Psoas muscle (tissue), 8 donors: ENCODE results near the gene PPDPF. TPM values are rescaled to one million over a fixed set of nuclear protein-coding genes. Genes with fewer than 3 reads are reported as not detected.

ENCODE experiments used
- ATAC-seq, 4 donors: fragments of 200-7000 bp; cut with Tn5 transposase; one replicate each; pipeline ENCODE4 v1.9.1; 2020; ENCODE audit warnings: moderate library complexity in 3 of 4, mild to moderate bottlenecking in 2 of 4
- DNase-seq, 2 donors: peaks; one replicate each; pipeline ENCODE4 v3.0.0-alpha.2; 2020
- H3K27ac ChIP-seq: fragments of 200-600 bp; one replicate; pipeline ENCODE4 v1.8.0; 2022
- H3K27me3 ChIP-seq, 3 donors: fragments of 200-600 bp in 1 of 3; one replicate each; pipeline versions ENCODE4 v1.6.1 to v1.8.0; 2013 to 2022; ENCODE audit warnings: low read length in 2 of 3, mild to moderate bottlenecking in 2 of 3, moderate library complexity in 1 of 3; ENCODE audit not compliant: insufficient read depth in 3 of 3
- H3K36me3 ChIP-seq, 2 donors: fragments of 200-600 bp in 1 of 2; one replicate each; pipeline versions ENCODE4 v1.6.1 to v1.8.0; 2013 to 2022; ENCODE audit warnings: low read depth in 1 of 2, mild to moderate bottlenecking in 1 of 2, moderate library complexity in 1 of 2; ENCODE audit not compliant: insufficient read depth in 1 of 2
- H3K4me1 ChIP-seq: fragments of 200-600 bp; one replicate; pipeline ENCODE4 v1.8.0; 2022
- H3K4me3 ChIP-seq: fragments of 200-600 bp; one replicate; pipeline ENCODE4 v1.8.0; 2022; ENCODE audit warnings: mild to moderate bottlenecking
- H3K9me3 ChIP-seq: fragments of 200-600 bp; one replicate; pipeline ENCODE4 v1.8.0; 2022
- WGBS, 3 donors: extraction: QIAGEN DNeasy Blood & Tissue Kit; methylation state at CpG; one replicate each; pipeline versions ENCODE4 v1.1.6 to v1.1.7; 2013; 5-methylcytosine and 5-hydroxymethylcytosine counted together
- intact Hi-C, 2 donors: fragments of 100-400 bp; cut with DNase I; formaldehyde crosslinking; loops; one replicate each; pipeline versions ENCODE4 v1.11.0 to v1.14.2; 2022
- polyA plus RNA-seq, 3 donors: library from polyadenylated mRNA; stranded (reverse); fragments of 200-250 nt; gene quantifications; one replicate each; pipeline ENCODE4 v1.2.3, GENCODE V29; 2013
- total RNA-seq, 4 donors: library from RNA; stranded (reverse); fragmentation: NEBNext Ultra II Directional in 2 of 4; extraction: Animal tissue kit (Norgen Biotek cat#: 25700) in 2 of 4; gene quantifications; one replicate each; pipeline versions ENCODE4 v1.2.1 to v1.2.4, GENCODE V29; 2021 to 2023
- TF ChIP-seq, protein P1 (sequence below): fragments of 200-600 bp; IDR thresholded peaks from one replicate; pipeline ENCODE4 v1.8.0; 2022; ENCODE audit warnings: antibody characterized with exemption
- donor health status: healthy with polysubstance abuse.
- donor health status: DM: no; HTN: no; CAD: no; lungs with moderate emphysema.
- donor health status: Bipolar disorder and iron deficiency.
- donor health status: healthy.
- donor health status: DM: yes; HTN: yes; CAD: no.
- donor health status: DM: no; HTN: no; CAD: no.
- donor health status: DM: no; HTN: no; CAD: no.
- donor health status: DM: yes; HTN: yes; CAD: no.

The PPDPF gene
- total and polyA plus RNA-seq, 7 donors = 130 to 198 (median 153) TPM

GRCh38 chr20:63504642-63505041 is 15.9 kb upstream of the PPDPF start:
- Histone ChIP-seq H3K36me3 (no peaks in the 10 kb centered on the region), H3K9me3 (peaks cover 12% of the 10 kb centered on the region), H3K4me3 (no peak overlapping the region), H3K4me1 (peaks cover 32% of the 10 kb centered on the region), H3K27me3 (no peaks in the 10 kb centered on the region), H3K27ac (no peak overlapping the region)
- ATAC-seq = no peak
- peak in 1 of 2 donors; percentile 6 for DNase-seq
- TF ChIP-seq, protein P1, sequence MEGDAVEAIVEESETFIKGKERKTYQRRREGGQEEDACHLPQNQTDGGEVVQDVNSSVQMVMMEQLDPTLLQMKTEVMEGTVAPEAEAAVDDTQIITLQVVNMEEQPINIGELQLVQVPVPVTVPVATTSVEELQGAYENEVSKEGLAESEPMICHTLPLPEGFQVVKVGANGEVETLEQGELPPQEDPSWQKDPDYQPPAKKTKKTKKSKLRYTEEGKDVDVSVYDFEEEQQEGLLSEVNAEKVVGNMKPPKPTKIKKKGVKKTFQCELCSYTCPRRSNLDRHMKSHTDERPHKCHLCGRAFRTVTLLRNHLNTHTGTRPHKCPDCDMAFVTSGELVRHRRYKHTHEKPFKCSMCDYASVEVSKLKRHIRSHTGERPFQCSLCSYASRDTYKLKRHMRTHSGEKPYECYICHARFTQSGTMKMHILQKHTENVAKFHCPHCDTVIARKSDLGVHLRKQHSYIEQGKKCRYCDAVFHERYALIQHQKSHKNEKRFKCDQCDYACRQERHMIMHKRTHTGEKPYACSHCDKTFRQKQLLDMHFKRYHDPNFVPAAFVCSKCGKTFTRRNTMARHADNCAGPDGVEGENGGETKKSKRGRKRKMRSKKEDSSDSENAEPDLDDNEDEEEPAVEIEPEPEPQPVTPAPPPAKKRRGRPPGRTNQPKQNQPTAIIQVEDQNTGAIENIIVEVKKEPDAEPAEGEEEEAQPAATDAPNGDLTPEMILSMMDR = no peak
- 81 to 91% (median 88%) methylated on average over 9 of the region's 9 CpGs for WGBS, 3 donors
- intact Hi-C loops = no loop called here

GRCh38 chr20:63505281-63505680 is 15.3 kb upstream of the PPDPF start:
- no peaks in the 10 kb centered on the region for H3K27me3 ChIP-seq
- peaks cover 33% of the 10 kb centered on the region for H3K4me1 ChIP-seq
- intact Hi-C loops = no loop called here
- peaks cover 12% of the 10 kb centered on the region for H3K9me3 ChIP-seq
- 85 to 87% (median 86%) methylated on average over 8 of the region's 8 CpGs for WGBS, 3 donors
- H3K36me3 ChIP-seq = no peaks in the 10 kb centered on the region
- DNase-seq (peak in 1 of 2 donors; percentile 24), ATAC-seq (no peak)
- TF ChIP-seq, protein P1 = no peak
- no peak overlapping the region for H3K27ac ChIP-seq
- no peak overlapping the region for H3K4me3 ChIP-seq

GRCh38 chr20:63505723-63506122 is 14.8 kb upstream of the PPDPF start:
- no peak overlapping the region for H3K4me3 ChIP-seq
- H3K36me3 ChIP-seq = no peaks in the 10 kb centered on the region
- intact Hi-C loops = no loop called here
- peak in 1 of 2 donors; percentile 25 for DNase-seq
- TF ChIP-seq, protein P1 = no peak
- peaks cover 31% of the 10 kb centered on the region for H3K4me1 ChIP-seq
- H3K9me3 ChIP-seq = peaks cover 12% of the 10 kb centered on the region
- H3K27me3 ChIP-seq = no peaks in the 10 kb centered on the region
- H3K27ac ChIP-seq = no peak overlapping the region
- ATAC-seq = no peak
- 79 to 86% (median 85%) methylated on average over 12 of the region's 12 CpGs for WGBS, 3 donors

- TF ChIP-seq, protein P1 = no peak
- no peak overlapping the region for H3K4me3 ChIP-seq
- no peaks in the 10 kb centered on the region for H3K36me3 ChIP-seq
- intact Hi-C loops = no loop called here
- H3K4me1 ChIP-seq = peaks cover 19% of the 10 kb centered on the region
- no peaks in the 10 kb centered on the region for H3K27me3 ChIP-seq
- no peak overlapping the region for H3K27ac ChIP-seq
- WGBS, 3 donors = 90 to 94% (median 93%) methylated on average over 30 of the region's 30 CpGs
- ATAC-seq (no peak), DNase-seq (peak in 1 of 2 donors; percentile 44)
- H3K9me3 ChIP-seq = peaks cover 12% of the 10 kb centered on the region
Observed at GRCh38 chr20:63507083-63507743, 13.4 kb upstream of the PPDPF start.
